ENCODE data around the gene DGUOK.

The DGUOK gene

GRCh38 chr2:73983322-73984202, 56.9 kb downstream of the DGUOK start:
- TF ChIP-seq, protein P1, sequence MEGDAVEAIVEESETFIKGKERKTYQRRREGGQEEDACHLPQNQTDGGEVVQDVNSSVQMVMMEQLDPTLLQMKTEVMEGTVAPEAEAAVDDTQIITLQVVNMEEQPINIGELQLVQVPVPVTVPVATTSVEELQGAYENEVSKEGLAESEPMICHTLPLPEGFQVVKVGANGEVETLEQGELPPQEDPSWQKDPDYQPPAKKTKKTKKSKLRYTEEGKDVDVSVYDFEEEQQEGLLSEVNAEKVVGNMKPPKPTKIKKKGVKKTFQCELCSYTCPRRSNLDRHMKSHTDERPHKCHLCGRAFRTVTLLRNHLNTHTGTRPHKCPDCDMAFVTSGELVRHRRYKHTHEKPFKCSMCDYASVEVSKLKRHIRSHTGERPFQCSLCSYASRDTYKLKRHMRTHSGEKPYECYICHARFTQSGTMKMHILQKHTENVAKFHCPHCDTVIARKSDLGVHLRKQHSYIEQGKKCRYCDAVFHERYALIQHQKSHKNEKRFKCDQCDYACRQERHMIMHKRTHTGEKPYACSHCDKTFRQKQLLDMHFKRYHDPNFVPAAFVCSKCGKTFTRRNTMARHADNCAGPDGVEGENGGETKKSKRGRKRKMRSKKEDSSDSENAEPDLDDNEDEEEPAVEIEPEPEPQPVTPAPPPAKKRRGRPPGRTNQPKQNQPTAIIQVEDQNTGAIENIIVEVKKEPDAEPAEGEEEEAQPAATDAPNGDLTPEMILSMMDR (IDR thresholded peaks at IDR 0.05; ENCODE audit: extremely low read depth, insufficient read depth, missing control alignments): no peak
- in situ Hi-C loops (cut with MboI; ENCODE audit: low pct_unique_long_range_greater_than_20kb, low sequenced_read_pairs, unreplicated experiment): no loop called here
- DNase-seq (ENCODE audit: low spot score): peak; percentile 52

DNA sequence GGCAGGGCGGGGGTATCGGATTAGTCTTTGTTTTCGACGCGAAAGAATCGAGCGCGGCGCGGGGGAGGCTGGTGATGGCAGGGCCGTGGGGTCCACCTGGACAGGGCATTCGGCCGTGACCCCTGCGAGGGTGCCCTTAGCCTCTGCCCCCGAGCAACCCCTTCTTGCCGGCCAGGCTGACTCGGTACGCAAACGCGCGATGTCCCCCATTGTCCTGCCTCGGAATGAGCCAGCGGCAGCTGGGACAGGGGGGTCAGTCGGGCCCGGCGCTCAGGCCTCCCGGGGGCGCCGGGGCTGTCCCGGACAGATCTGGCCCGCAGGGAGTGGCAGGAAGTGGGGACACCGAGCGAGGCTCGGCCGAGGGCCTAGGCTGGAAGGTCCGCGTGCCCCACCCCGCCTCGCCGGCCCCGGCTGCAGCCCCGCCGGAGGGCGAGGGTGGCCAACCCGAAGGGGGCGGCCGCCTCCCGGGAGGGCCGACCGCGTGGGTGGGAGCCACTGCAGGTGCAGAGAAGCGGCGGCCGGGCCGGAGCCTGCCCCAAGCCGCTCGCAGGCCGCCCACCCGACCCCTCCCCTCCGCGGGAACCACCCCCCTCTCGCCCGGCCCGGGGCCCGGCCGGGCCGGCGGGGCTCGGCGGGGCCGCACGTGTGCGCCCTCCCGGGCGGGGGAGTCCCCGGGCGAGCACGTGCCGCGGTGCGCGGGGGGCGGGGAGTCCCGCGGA, 57.7 kb downstream of the DGUOK start, which contains the start of gene TET3:
TET3 (plus strand) TSS at position 708 of the 719 bp plus-strand sequence. CDS start 1,494 bp downstream, outside the sequence.
- in situ Hi-C loops (cut with MboI; ENCODE audit: low pct_unique_long_range_greater_than_20kb, low sequenced_read_pairs, unreplicated experiment): no loop called here
- DNase-seq (ENCODE audit: low spot score): peak; percentile 84
- TF ChIP-seq, protein P1 (IDR thresholded peaks at IDR 0.05; ENCODE audit: extremely low read depth, insufficient read depth, missing control alignments): no peak

DNA sequence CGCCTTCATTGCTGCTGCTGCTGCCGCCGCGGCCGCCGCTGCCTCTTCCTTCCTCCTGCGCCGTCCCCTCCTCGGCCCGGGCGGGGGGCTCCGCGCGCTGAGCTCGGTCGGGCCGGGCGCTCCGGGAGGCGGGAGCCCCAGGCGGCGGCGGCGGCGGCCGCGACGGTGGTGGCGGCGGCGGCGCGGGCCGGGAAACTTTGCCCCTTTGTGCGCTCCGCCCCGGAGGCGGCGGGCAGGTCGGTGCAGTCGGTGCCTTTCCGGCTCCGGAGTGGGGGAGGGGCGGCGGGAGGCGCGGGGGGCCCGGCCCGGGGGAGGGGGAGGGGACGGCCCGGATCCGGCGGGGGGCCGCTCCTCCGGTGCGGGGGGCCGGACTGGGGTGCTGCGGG, 58.2 kb downstream of the DGUOK start:
- TF ChIP-seq, protein P1 (IDR thresholded peaks at IDR 0.05; ENCODE audit: extremely low read depth, insufficient read depth, missing control alignments): no peak
- peak; percentile 74 for DNase-seq (ENCODE audit: low spot score)
- in situ Hi-C loops (cut with MboI; ENCODE audit: low pct_unique_long_range_greater_than_20kb, low sequenced_read_pairs, unreplicated experiment): no loop called here

- TF ChIP-seq, protein P1 (IDR thresholded peaks at IDR 0.05; ENCODE audit: extremely low read depth, insufficient read depth, missing control alignments): no peak
- in situ Hi-C loops (cut with MboI; ENCODE audit: low pct_unique_long_range_greater_than_20kb, low sequenced_read_pairs, unreplicated experiment): no loop called here
- peak; percentile 82 for DNase-seq (ENCODE audit: low spot score)
These were observed 58.8 kb downstream of the DGUOK start for GRCh38 chr2:73985308-73986084.

DNA sequence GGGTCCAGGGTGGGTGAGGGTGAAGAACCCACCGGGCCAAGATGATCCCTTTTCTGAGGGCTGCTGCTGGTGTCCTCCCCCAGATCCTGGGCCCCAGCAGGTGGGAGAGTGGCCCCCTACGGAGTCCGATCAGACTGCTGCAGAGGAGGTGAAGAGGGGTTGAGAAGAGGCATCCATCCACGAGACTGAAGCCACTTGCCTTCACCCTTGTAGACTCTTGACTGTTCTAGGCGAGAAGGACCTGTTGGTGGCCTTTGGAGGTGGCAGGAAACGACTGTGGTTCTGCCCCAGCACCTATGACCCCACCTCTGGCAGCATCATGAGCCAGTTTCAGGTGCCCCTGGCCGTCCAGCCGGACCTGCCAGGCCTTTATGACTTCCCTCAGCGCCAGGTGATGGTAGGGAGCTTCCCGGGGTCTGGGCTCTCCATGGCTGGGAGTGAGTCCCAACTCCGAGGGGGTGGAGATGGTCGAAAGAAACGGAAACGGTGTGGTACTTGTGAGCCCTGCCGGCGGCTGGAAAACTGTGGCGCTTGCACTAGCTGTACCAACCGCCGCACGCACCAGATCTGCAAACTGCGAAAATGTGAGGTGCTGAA, 59.5 kb downstream of the DGUOK start:
- TF ChIP-seq, protein P1 (IDR thresholded peaks at IDR 0.05; ENCODE audit: extremely low read depth, insufficient read depth, missing control alignments): no peak
- no peak for DNase-seq (ENCODE audit: low spot score)
- in situ Hi-C loops (cut with MboI; ENCODE audit: low pct_unique_long_range_greater_than_20kb, low sequenced_read_pairs, unreplicated experiment): no loop called here

All from GM13977 (cell line).